ENCODE measurements around the gene AVP.

- TF ChIP-seq CTCF (IDR thresholded peaks at IDR 0.05) (no peak), POLR2AphosphoS5 (IDR thresholded peaks at IDR 0.05) (no peak), POLR2A (IDR thresholded peaks at IDR 0.05) (no peak)
These were observed 43.9 kb upstream of the AVP start for GRCh38 chr20:3128275-3128984.

Measured in prostate gland (tissue), 2 donors.